HG02938 (cell line): ENCODE results near the gene GH1.
"Not testable (repeated sequence)": the region's sequence is repeated elsewhere in the genome, so short reads cannot be mapped to it uniquely, and the experiment has no call there.

Experiments used
- ATAC-seq: cut with Tn5 transposase; IDR thresholded peaks from one replicate; pipeline ENCODE4 v1.9.1; 2021; ENCODE audit warnings: mild to moderate bottlenecking, moderate library complexity; ENCODE audit not compliant: unreplicated experiment

The GH1 gene

DNA sequence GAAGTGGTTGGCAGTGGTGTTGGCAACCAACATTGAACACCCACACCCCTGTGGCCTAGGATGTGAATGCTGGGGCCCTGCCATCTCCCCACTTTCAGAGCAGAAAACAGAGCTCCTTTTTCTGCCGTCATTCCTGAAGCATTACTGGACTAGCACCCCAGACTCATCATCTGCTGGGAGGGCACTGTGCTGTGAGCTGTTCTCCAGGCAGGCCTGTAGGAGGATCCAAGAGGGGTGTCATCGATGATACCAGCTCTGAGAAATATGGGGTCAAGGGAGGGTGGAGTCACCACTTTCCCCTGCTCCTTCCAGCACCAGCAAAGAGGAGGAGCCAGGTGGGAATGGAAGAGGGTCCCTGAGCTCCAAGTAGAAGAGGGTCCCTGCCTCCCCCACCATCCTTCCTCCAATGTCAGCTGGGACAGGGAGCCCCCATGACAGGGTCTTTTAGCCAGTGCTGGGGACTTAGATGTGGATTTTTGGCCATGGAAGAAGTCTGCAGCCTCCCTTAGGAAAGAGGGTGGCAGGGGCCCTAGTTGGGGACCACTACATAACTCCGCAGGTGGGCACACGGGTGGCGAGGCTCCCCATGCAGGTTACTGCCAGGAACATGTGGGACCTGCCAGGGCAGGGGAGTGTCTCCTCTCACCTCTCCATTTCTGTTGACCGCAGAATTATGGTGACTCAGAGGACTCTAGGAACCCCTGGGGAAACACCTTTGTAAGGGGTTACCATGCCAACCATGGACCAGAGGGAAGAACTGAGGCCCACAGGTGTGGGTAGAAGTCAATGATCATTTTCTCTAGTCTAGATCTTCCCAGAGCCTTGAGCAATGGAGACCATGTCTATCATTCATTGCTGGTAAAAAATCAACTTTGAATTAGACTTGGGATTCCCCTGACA, 19.5 kb downstream of the GH1 start:
- not testable (repeated sequence) for ATAC-seq

DNA sequence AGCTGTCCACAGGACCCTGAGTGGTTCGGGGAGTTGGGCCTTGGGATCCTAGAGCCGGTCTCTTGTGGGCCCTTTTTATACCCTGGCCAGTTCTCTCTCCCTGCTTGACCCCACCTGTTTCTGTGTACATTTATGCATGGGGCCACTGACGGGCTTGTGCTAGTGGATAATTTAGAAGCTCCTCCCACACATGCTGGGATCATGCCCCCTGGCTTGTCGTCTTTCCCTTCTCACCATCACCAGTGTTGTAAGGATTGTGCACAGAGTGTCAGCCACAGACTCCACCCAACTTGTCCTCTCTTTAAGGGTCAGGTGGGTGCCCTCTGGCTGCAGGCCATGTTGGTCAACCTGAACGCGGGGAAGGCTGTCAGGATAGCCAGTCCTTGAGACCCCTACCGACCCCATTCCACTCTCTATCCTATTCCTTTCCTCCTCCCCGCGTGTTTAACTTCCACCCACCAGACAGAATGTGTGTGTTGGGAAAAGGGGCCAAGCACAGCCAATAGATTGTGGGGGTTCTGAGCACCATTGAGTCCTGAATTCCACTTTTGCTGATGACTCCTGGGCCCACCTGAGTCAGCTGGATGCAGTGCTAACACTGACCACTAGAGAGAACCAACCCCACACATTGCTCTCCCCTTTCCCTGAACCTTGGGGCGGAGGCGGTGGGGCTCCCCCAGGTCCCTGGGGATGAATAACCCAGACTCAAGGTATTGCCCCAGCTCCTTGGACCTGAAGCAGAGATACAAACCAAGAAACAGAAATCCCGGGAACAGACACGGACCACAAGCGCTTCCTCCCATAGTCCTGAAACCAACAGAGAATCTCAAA, 21.9 kb downstream of the GH1 start, which contains the start of gene CSH1:
TSS of gene CSH1 (minus strand) at position 51 of the 831 bp plus-strand sequence. CDS start 63 bp downstream, outside the sequence.
- not testable (repeated sequence) for ATAC-seq

DNA sequence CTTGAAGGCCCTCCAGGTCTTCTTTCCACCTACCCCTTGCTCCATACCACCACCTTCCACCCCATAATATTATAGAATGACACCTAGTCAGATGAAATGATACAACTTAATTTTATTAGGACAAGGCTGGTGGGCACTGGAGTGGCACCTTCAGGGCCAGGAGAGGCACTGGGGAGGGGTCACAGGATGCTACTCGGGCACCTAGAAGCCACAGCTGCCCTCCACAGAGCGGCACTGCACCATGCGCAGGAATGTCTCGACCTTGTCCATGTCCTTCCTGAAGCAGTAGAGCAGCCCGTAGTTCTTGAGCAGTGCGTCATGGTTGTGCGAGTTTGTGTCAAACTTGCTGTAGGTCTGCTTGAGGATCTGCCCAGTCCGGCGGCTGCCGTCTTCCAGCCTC, 23.8 kb downstream of the GH1 start:
- ATAC-seq = not testable (repeated sequence)

DNA sequence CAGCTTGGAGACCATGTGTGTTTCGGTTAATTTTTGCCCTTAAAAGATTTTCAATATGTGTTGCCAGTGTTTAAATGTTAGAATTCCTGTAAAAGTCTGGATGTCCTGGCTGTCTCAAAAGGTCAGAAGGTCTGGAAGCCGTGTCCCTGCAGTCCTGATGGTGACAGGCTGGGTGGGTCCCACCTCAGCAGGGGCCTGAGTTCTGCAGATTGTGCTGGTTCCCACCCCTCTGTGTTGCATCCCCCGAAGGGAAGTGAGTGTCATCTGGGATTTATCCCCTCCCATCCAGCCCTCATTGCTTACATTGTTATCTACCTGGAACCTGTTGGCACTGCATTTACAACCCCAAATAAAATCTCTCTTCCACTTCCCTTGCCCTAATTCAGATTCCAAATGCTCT, 24.6 kb downstream of the GH1 start:
- not testable (repeated sequence) for ATAC-seq

DNA sequence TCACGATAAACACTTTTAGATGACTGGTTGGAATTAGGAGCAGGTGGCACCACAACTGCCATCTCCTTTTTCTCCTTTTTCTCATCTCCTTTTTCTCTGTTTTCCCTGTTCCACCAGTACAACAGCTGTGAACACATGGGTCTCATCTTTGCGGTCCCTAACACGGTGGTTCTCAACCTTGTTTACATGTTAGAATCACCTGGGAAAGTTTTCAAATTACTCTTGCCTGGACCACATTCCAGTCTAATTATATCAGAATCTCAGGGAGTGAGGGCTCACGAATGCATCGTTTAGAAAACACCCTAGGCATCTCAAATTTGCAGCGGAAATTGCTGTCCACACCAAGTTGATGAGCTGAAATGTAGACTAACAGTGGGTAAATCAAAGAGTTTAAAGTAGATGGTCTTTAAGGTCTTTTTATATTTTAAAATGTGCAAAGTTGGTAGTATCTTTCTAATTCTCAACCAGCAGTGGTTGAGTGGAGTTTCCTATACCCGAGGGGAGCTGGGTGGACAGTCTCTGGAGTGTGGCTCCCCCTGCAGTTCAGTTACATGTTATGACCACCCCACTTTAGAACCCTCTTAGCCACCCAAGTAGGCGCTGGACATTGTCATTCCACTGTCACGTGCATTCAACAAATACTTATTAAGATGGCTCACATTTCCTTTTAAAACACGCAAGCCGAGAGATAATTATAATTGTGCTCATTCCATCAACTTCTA, 26.2 kb downstream of the GH1 start:
- ATAC-seq = not testable (repeated sequence)

DNA sequence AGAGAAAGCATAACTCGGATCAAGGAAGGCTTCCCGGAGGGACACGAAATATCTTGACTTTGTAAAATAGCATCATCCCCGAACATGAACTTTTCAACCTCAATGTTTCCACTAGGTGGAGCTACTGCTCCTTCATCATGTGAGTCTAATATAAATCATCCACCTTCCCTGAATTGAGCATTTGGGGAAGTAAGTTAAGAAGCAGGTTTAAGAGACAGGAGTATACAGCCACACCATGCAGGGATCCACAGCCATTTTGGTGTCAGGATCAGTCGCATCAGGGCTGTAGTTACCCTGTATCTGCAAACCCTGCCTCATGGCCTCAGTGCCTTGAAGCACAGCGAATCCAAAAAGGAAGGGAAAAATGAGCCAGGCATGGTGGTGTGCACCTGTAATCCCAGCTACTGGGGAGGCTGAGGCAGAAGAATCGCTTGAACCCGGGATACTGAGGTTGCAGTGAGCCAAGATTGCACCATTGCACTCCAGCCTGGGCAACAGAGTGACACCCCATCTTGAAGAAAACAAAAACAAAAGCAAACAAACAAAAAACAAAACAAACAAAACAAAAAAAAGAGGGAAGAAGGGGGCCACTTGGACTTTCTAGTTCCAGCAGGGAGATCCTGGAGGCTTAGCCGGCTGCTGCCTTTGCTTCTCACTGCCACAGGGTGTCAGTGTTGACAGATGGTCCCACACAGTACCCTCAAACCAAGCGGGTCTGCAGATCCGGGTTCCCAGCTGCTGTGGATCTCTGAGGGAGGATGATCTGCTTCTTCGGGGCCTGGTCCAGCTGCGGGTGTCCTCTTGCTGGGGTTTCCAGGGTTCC, 29.4 kb downstream of the GH1 start:
- not testable (repeated sequence) for ATAC-seq

DNA sequence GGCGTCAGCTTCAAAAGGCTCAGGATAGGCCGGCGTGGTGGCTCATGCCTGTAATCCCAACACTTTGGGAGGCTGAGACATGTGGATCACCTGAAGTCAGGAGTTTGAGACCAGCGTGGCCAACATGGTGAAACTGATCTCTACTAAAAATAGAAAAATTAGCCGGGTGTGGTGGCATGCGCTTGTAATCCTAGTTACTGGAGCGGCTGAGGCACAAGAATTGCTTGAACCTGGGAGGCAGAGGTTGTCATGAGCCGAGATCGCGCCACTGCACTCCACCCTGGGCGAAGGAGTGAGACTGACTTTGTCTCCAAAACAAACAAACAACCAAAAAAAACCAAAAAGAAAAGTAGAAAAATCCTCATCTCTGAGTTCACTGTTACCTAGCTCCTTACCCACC, 33.5 kb downstream of the GH1 start:
- ATAC-seq = not testable (repeated sequence)

DNA sequence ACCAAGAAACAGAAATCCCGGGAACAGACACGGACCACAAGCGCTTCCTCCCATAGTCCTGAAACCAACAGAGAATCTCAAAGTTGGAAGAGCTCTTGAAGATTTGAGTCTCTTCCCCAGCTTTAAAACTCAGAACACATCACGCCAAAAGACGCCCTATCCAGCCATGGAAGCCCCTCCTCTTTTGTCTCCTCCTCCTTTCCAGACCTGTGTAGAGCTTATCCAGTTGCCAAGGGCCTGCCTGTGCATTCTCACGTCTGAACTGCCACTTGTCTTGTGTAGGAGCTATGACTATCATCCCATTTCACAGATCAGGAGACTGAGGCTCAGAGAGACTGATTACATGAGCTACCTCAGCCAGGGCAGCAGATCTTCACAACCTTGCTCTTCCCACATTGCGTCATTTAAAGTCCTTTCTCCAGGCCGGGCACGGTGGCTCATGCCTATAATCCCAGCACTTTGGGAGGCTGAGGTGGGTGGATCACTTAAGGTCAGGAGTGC, 36.0 kb downstream of the GH1 start:
- ATAC-seq = not testable (repeated sequence)

DNA sequence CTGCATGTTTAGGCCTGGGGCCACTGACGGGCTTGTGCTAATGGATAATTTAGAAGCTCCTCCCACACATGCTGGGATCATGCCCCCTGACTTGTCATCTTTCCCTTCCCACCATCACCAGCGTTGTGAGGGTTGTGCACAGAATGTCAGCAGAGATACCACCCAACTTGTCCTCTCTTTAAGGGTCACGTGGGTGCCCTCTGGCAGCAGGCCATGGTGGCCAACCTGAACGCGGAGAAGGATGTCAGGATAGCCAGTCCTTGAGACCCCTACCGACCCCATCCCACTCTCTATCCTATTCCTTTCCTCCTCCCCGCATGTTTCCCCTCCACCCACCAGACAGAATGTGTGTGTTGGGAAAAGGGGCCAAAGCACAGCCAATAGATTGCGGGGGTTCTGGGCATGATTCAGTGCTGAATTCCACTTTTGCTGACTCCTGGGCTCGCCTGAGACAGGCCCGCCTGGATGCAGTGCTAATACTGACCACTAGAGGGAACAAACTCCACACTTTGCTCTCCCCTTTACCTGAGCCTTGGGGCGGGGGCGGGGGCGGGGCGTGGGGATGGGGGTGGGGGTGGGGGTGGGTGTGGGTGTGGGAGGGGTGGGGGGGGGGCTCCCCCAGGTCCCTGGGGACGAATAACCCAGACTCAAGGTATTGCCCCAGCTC, 36.6 kb downstream of the GH1 start, which contains the start of gene GH2:
TSS of gene GH2 (minus strand) at position 10 of the 667 bp plus-strand sequence. CDS start 143 bp downstream, outside the sequence.
- ATAC-seq = no peak

DNA sequence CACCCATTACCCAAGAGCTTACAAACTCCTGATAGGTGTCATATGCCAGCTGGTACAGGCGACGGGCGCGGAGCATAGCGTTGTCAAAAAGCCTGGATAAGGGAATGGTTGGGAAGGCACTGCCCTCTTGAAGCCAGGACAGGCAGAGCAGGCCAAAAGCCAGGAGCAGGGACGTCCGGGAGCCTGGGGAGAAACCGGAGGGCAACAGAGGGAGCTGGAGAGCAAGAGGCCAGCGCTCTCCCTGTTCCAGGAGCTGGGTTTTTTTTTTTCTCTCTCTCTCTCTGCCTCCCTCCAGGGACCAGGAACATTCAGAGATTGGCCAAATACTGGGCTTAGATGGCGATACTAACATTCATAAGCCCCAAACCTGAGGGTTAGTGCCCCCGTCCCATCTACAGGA, 37.3 kb downstream of the GH1 start:
- not testable (repeated sequence) for ATAC-seq

DNA sequence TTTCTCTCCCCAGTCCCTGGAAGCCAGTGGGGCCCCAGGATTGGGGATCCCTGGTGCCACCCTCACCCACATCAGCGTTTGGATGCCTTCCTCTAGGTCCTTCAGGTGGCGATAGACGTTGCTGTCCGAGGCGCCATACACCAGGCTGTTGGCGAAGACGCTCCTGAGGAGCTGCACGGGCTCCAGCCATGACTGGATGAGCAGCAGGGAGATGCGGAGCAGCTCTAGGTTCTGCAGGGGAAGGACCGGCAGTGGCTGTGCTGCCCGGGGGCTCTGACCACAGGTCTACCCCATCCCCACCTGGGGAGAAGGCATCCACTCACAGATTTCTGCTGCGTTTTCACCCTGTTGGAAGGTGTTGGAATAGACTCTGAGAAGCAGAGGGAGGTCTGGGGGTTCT, 37.9 kb downstream of the GH1 start:
- no peak for ATAC-seq

DNA sequence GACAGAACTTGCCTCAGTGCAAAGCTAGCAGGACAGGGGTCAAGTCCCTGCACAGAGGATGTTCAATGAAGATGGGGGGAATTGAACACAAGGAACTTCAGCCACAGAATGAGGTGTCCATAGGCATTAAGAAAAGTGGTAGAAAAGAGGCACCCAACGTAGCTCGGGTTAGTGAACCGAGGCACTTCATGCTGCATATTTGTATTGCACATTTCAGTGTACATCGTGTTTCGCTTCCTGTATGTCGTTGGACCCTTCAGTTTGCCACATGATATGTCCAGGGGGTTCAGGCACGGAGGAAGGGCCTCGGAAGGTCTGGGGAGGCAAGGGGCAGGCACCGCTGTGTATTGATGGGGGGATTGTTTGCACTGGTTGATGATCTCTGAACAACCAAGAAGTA, 40.2 kb downstream of the GH1 start:
- not testable (repeated sequence) for ATAC-seq

DNA sequence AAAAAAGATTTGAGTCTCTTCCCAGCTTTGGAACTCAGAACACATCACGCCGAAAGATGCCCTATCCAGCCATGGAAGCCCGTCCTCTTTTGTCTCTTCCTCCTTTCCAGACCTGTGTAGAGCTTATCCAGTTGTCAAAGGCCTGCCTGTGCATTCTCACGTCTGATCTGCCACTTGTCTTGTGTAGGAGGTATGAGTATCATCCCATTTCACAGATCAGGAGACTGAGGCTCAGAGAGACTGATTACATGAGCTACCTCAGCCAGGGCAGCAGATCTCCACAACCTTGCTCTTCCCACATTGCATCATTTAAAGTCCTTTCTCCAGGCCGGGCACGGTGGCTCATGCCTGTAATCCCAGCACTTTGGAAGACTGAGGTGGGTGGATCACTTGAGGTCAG, 43.9 kb downstream of the GH1 start:
- ATAC-seq = not testable (repeated sequence)

DNA sequence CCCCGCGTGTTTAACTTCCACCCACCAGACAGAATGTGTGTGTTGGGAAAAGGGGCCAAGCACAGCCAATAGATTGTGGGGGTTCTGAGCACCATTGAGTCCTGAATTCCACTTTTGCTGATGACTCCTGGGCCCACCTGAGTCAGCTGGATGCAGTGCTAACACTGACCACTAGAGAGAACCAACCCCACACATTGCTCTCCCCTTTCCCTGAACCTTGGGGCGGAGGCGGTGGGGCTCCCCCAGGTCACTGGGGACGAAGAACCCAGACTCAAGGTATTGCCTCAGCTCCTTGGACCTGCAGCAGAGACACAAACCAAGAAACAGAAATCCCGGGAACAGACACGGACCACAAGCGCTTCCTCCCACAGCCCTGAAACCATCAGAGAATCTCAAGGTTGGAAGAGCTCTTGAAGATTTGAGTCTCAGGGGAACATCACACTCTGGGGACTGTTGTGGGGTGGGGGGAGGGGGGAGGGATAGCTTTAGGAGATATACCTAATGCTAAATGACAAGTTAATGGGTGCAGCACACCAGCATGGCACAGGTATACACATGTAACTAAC, 44.5 kb downstream of the GH1 start:
- ATAC-seq = not testable (repeated sequence)

DNA sequence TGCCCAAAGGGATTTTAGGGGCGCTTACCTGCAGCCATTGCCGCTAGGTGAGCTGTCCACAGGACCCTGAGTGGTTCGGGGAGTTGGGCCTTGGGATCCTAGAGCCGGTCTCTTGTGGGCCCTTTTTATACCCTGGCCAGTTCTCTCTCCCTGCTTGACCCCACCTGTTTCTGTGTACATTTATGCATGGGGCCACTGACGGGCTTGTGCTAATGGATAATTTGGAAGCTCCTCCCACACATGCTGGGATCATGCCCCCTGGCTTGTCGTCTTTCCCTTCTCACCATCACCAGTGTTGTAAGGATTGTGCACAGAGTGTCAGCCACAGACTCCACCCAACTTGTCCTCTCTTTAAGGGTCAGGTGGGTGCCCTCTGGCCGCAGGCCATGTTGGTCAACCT, 45.1 kb downstream of the GH1 start, which contains the start of gene CSH2:
TSS of gene CSH2 (minus strand) at position 101 of the 400 bp plus-strand sequence. CDS start at position 38, 63 bp downstream.
- ATAC-seq = not testable (repeated sequence)

DNA sequence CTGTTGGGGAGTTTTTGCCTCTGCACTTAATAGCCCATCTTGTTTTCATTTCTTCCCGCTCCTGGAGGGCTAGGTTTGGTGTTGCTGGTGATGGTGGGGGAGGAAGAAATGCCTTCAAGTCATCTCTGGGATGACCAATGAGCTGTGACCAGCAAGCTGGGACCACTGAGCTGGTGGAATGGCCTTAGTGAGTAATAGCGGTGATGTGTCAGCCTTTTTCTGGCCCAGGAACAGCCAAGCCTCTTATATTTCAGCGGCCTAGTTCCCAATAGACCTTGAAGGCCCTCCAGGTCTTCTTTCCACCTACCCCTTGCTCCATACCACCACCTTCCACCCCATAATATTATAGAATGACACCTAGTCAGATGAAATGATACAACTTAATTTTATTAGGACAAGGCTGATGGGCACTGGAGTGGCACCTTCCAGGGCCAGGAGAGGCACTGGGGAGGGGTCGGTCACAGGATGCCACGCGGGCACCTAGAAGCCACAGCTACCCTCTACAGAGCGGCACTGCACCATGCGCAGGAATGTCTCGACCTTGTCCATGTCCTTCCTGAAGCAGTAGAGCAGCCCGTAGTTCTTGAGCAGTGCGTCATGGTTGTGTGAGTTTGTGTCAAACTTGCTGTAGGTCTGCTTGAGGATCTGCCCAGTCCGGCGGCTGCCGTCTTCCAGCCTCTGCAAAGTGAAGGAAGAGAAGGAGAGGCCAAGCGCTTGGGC, 46.8 kb downstream of the GH1 start:
- not testable (repeated sequence) for ATAC-seq

DNA sequence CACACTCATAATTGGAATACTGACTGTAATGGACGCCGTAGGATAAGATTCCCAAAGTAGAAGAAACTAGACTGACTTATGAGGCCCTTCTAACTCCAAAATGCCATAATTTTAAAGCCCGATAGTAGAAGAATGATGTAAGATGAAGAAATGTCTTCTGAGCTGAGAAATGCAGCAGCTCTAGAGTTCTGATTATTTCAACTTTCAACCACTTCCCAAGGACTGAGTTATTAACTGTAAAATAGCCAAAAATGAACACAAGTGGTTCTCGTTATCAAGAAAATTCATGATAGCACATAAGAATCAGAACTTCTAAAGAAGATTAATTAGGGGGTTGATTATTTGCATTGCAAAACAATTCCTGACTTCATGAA, 48.4 kb downstream of the GH1 start:
- not testable (repeated sequence) for ATAC-seq
